Measurements from ENCODE around the gene GNPTG. TPM values are rescaled to one million over a fixed set of nuclear protein-coding genes. Genes with fewer than 3 reads are reported as not detected.
"Not testable (repeated sequence)": the region's sequence is repeated elsewhere in the genome, so short reads cannot be mapped to it uniquely, and the experiment has no call there.

GNPTG gene
- total RNA-seq, 2 experiments from 2014 or later = 27.6 to 32.0 TPM

GRCh38 chr16:1326946-1327618, 24.6 kb upstream of the GNPTG start:
- ATAC-seq (ENCODE audit: poor library complexity) = no peak
- no peak overlapping the region for H3K27ac ChIP-seq (ENCODE audit: low read depth in 1 of 2, low read length in 2 of 2)

GRCh38 chr16:1327619-1327947, 24.1 kb upstream of the GNPTG start:
- no peak overlapping the region for H3K4me3 Mint-ChIP-seq
- DNase-seq = no peak
- H3K36me3 Mint-ChIP-seq (ENCODE audit: low read depth) = peaks cover 24% of the 10 kb centered on the region
- no peak overlapping the region for H3K27ac ChIP-seq (ENCODE audit: low read depth in 1 of 2, low read length in 2 of 2)
- H3K4me1 Mint-ChIP-seq (ENCODE audit: low read depth) = peaks cover 9% of the 10 kb centered on the region
- peaks cover 19% of the 10 kb centered on the region for H3K4me1 ChIP-seq (ENCODE audit: insufficient read depth, low read length)
- no peak for ATAC-seq (ENCODE audit: poor library complexity)
- H3K36me3 ChIP-seq (ENCODE audit: insufficient read depth, low read length) = peaks cover 32% of the 10 kb centered on the region
- TF ChIP-seq CTCF (IDR thresholded peaks at IDR 0.05) = no peak
- H3K4me3 ChIP-seq (ENCODE audit: low read length) = no peak overlapping the region
- H3K9me3 Mint-ChIP-seq = no peaks in the 10 kb centered on the region
- ChIA-PET CTCF (no interaction called here), POLR2A (no interaction called here)
- no peak overlapping the region for H3K27ac Mint-ChIP-seq
- peaks cover 15 to 16% of the 10 kb centered on the region in 2 experiments for H3K27me3 ChIP-seq (ENCODE audit: control insufficient read depth in 1 of 2, insufficient read depth in 2 of 2, low read length in 2 of 2)
- intact Hi-C loops (cut with DNase I, micrococcal nuclease) = no loop called here
- peaks cover 0 to 24% of the 10 kb centered on the region in 2 experiments for H3K9me3 ChIP-seq (ENCODE audit: control insufficient read depth in 1 of 2, insufficient read depth in 1 of 2, low read length in 2 of 2)
- peaks cover 6% of the 10 kb centered on the region for H3K27me3 Mint-ChIP-seq

More at GRCh38 chr16:1326946-1327618, 24.6 kb upstream of the GNPTG start:
- Histone ChIP-seq H3K9me3 (ENCODE audit: control insufficient read depth in 1 of 2, insufficient read depth in 1 of 2, low read length in 2 of 2) (peaks cover 0 to 21% of the 10 kb centered on the region in 2 experiments), H3K4me3 (ENCODE audit: low read length) (no peak overlapping the region), H3K27me3 (ENCODE audit: control insufficient read depth in 1 of 2, insufficient read depth in 2 of 2, low read length in 2 of 2) (peaks cover 10 to 11% of the 10 kb centered on the region in 2 experiments), H3K36me3 (ENCODE audit: insufficient read depth, low read length) (peaks cover 32% of the 10 kb centered on the region), H3K4me1 (ENCODE audit: insufficient read depth, low read length) (peaks cover 14% of the 10 kb centered on the region)
- no peak for DNase-seq
- POLR2A ChIA-PET = interaction anchor here (1.4 kb wide), 1 partner anchor 18 kb away, joined by 4 read pairs; the partner anchor contains the start of gene UBE2I
- Mint-ChIP-seq H3K27ac (no peak overlapping the region), H3K9me3 (no peaks in the 10 kb centered on the region), H3K4me3 (no peak overlapping the region), H3K27me3 (peaks cover 4% of the 10 kb centered on the region), H3K36me3 (ENCODE audit: low read depth) (peaks cover 24% of the 10 kb centered on the region), H3K4me1 (ENCODE audit: low read depth) (peaks cover 7% of the 10 kb centered on the region)
- no peak for TF ChIP-seq CTCF (IDR thresholded peaks at IDR 0.05)
- CTCF ChIA-PET = no interaction called here
- intact Hi-C loops (cut with DNase I, micrococcal nuclease) = no loop called here

- peaks cover 19 to 20% of the 10 kb centered on the region in 2 experiments for H3K27me3 ChIP-seq (ENCODE audit: control insufficient read depth in 1 of 2, insufficient read depth in 2 of 2, low read length in 2 of 2)
- H3K4me3 Mint-ChIP-seq; CTCF ChIA-PET; intact Hi-C loops (cut with DNase I, micrococcal nuclease); H3K27ac Mint-ChIP-seq; H3K27ac ChIP-seq (ENCODE audit: low read depth in 1 of 2, low read length in 2 of 2); ATAC-seq (ENCODE audit: poor library complexity); POLR2A ChIA-PET; H3K9me3 Mint-ChIP-seq; H3K27me3 Mint-ChIP-seq; H3K4me3 ChIP-seq (ENCODE audit: low read length); DNase-seq: not testable (repeated sequence)
- H3K9me3 ChIP-seq (ENCODE audit: control insufficient read depth in 1 of 2, insufficient read depth in 1 of 2, low read length in 2 of 2) = peaks cover 0 to 28% of the 10 kb centered on the region in 2 experiments
- peaks cover 29% of the 10 kb centered on the region for H3K36me3 ChIP-seq (ENCODE audit: insufficient read depth, low read length)
- peaks cover 12% of the 10 kb centered on the region for H3K4me1 Mint-ChIP-seq (ENCODE audit: low read depth)
- H3K4me1 ChIP-seq (ENCODE audit: insufficient read depth, low read length) = peaks cover 24% of the 10 kb centered on the region
- peaks cover 23% of the 10 kb centered on the region for H3K36me3 Mint-ChIP-seq (ENCODE audit: low read depth)
Measured at GRCh38 chr16:1328136-1328535, 23.6 kb upstream of the GNPTG start.

- POLR2A ChIA-PET = interaction anchor here (2.9 kb wide), 1 partner anchor 20 kb away, joined by 7 read pairs; the partner anchor contains the start of gene UBE2I
- H3K36me3 ChIP-seq (ENCODE audit: insufficient read depth, low read length) = peaks cover 21% of the 10 kb centered on the region
- ATAC-seq (ENCODE audit: poor library complexity); H3K4me3 Mint-ChIP-seq; H3K27ac Mint-ChIP-seq; H3K4me3 ChIP-seq (ENCODE audit: low read length); DNase-seq; intact Hi-C loops (cut with DNase I, micrococcal nuclease); H3K9me3 Mint-ChIP-seq; H3K27ac ChIP-seq (ENCODE audit: low read depth in 1 of 2, low read length in 2 of 2); CTCF ChIA-PET; H3K27me3 Mint-ChIP-seq: not testable (repeated sequence)
- peaks cover 0 to 29% of the 10 kb centered on the region in 2 experiments for H3K9me3 ChIP-seq (ENCODE audit: control insufficient read depth in 1 of 2, insufficient read depth in 1 of 2, low read length in 2 of 2)
- peaks cover 20 to 24% of the 10 kb centered on the region in 2 experiments for H3K27me3 ChIP-seq (ENCODE audit: control insufficient read depth in 1 of 2, insufficient read depth in 2 of 2, low read length in 2 of 2)
- H3K4me1 Mint-ChIP-seq (ENCODE audit: low read depth) = peaks cover 12% of the 10 kb centered on the region
- peaks cover 29% of the 10 kb centered on the region for H3K4me1 ChIP-seq (ENCODE audit: insufficient read depth, low read length)
- H3K36me3 Mint-ChIP-seq (ENCODE audit: low read depth) = peaks cover 17% of the 10 kb centered on the region
Measured at GRCh38 chr16:1328961-1329360, 22.8 kb upstream of the GNPTG start.
